ENCODE data around the gene LIN7A.

GRCh38 chr12:80756875-80757274, 180.9 kb downstream of the LIN7A start:
- TF ChIP-seq CTCF (conservative IDR thresholded peaks at IDR 0.05; ENCODE audit: low read depth, low read length) (no peak), EZH2 (IDR thresholded peaks at IDR 0.05; ENCODE audit: borderline replicate concordance, low read depth, low read length, poor library complexity, severe bottlenecking) (no peak)
